Naive B cell (primary cell): Measurements from ENCODE around the gene CABP2. TPM values are rescaled to one million over a fixed set of nuclear protein-coding genes. Genes with fewer than 3 reads are reported as not detected.
"Not testable (repeated sequence)": the region's sequence is repeated elsewhere in the genome, so short reads cannot be mapped to it uniquely, and the experiment has no call there.

Experiments
- ATAC-seq, 2 donors: fragments of 150-1000 bp; cut with Tn5 transposase; 2 replicates each; pipeline ENCODE4 v1.10.0; 2021; ENCODE audit warnings: low read depth in 2 of 2, mild to moderate bottlenecking in 2 of 2, moderate library complexity in 2 of 2
- DNase-seq: peaks from one replicate; pipeline ENCODE4 v3.0.0; 2022
- H3K27ac Mint-ChIP-seq, 6 donors: one replicate each; pipeline ENCODE4 v1.8.0; 2020 to 2022; ENCODE audit warnings: mild to moderate bottlenecking in 6 of 6, mixed read lengths in 6 of 6, moderate library complexity in 5 of 6, inconsistent platforms in 2 of 6
- H3K27me3 Mint-ChIP-seq, 3 donors: one replicate each; pipeline ENCODE4 v1.8.0; 2021 to 2022; ENCODE audit warnings: mixed read lengths in 3 of 3, mild to moderate bottlenecking in 1 of 3
- H3K36me3 Mint-ChIP-seq, 2 donors: one replicate each; pipeline ENCODE4 v1.8.0; 2020 to 2022; ENCODE audit warnings: mixed read lengths in 2 of 2, inconsistent platforms in 1 of 2, mild to moderate bottlenecking in 1 of 2
- H3K4me1 Mint-ChIP-seq, 3 donors: one replicate each; pipeline ENCODE4 v1.8.0; 2020 to 2022; ENCODE audit warnings: mixed read lengths in 3 of 3, inconsistent platforms in 1 of 3, mild to moderate bottlenecking in 1 of 3, moderate library complexity in 1 of 3
- H3K4me3 Mint-ChIP-seq, 8 donors: one replicate each; pipeline ENCODE4 v1.8.0; 2020 to 2022; ENCODE audit warnings: mild to moderate bottlenecking in 8 of 8, mixed read lengths in 8 of 8, moderate library complexity in 8 of 8, inconsistent platforms in 2 of 8
- H3K9me3 Mint-ChIP-seq, 7 donors: one replicate each; pipeline ENCODE4 v1.8.0; 2020 to 2022; ENCODE audit warnings: mixed read lengths in 7 of 7, mild to moderate bottlenecking in 5 of 7, inconsistent platforms in 2 of 7, moderate library complexity in 1 of 7
- polyA plus RNA-seq, 6 donors: library from polyadenylated mRNA; unstranded; fragments of 300-500 nt; fragmentation: Illumina TruSeq; gene quantifications; one replicate each; pipeline ENCODE4 v1.2.3, GENCODE V29; 2021; ENCODE audit warnings: low read depth in 6 of 6

Gene CABP2
- polyA plus RNA-seq, 6 donors from 2014 or later: not detected

DNA sequence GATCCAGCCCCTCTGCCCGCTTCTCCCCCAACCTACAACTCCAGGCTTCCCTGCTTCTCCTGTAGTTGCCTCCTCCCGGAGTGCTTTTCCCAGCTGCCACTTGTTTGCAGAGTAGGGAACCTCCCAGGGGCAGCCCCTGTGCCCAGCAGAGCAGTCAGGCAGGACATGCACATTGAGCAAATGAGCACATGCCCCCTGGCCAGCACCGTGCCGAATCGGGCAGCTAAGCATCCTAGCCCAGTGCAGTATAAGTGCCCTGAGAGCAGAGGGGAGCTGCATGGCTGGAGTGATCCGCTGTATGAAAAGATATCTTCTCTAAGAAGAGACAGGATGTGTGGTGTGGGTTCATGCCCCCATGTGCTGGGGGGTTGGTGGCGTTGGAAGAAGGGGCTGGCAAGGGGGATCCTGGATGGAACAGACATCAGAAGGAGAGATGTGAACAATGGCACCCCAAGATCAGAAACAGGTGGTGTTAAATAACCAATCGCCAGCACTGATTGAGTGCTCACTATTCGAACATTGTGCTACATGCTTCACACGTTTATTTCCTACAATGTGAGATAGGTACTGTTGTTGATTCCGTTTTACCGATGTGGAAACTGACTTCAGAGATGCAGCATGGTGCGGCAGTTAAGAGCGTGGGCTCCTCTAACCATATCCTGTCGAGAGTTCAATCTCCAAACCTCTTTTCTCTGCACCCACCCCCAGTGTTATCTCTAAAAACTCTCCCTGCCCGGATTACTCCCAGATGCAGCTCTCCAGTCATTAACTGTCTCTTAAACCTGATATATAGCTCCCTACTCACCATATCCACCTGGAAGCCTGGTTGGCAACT is 39.2 kb downstream of the CABP2 start:
- no peaks in the 10 kb centered on the region for H3K27me3 Mint-ChIP-seq
- H3K9me3 Mint-ChIP-seq: no peaks in the 10 kb centered on the region
- DNase-seq: no peak
- H3K4me3 Mint-ChIP-seq: peak overlapping the region; percentile 86 to 99 (median 98)
- peak overlapping the region; percentile 61 to 99 (median 96) for H3K27ac Mint-ChIP-seq
- H3K36me3 Mint-ChIP-seq: peaks cover 8 to 10% of the 10 kb centered on the region in 2 donors
- H3K4me1 Mint-ChIP-seq: peaks cover 42 to 64% (median 62%) of the 10 kb centered on the region in 3 donors
- no peak for ATAC-seq

DNA sequence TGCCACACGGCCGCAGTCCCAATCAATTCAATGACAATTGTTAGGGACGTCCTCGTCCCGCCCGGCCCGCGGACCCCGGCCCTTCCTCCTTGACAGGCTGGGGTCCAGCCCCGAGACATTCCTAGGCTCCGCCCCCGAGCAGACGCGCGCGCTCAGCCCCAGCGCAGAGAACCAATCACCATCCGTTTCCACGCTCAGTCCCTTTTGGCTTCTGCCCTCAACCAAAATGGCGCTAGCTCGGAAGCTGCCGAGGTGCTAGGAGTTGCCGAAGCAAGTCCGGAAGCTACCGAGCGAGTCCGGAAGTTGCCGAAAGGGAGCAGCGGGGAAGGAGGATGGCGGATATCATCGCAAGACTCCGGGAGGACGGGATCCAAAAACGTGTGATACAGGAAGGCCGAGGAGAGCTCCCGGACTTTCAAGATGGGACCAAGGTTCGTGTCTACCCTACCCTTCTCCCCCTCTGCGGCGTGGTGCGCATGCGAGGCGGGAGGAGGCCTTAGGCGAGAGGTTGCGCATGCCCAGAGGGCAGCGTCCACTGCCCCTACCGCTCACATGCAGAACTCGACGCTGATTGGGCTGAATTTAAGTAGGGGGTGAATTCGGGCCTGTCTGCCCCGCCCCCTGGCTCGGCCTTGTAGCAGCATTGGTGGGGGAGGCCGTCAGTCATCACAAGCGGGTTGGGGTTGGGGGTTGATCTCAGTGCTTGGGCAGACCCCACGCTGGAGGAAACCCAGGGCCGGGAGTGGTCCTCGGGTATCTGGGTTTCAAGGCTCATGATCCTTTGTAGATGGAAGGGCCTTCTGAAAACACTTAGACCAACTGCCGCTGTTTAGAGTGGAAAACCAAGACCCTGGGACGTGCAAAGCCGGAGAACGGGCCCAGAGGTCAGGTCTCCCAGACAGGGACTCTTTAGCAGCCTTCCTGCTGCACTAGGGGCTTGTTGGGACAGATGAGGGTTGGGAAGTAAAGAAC is 40.1 kb downstream of the CABP2 start, which contains the start of gene AIP:
Gene AIP, plus strand, starts transcription at position 200 of the 972 bp plus-strand sequence. Its CDS starts 133 bp downstream, at position 333.
- no peaks in the 10 kb centered on the region for H3K9me3 Mint-ChIP-seq
- H3K27me3 Mint-ChIP-seq: no peaks in the 10 kb centered on the region
- peak within 1 kb of the TSS; percentile 86 to 99 (median 98) for H3K4me3 Mint-ChIP-seq
- peaks cover 7 to 8% of the 10 kb centered on the region in 2 donors for H3K36me3 Mint-ChIP-seq
- peak within 1 kb of the TSS; percentile 88 to 99 (median 98) for H3K27ac Mint-ChIP-seq
- ATAC-seq (peak; percentile 87 to 88), DNase-seq (peak; percentile 94)
- H3K4me1 Mint-ChIP-seq: peaks cover 42 to 59% (median 54%) of the 10 kb centered on the region in 3 donors

DNA sequence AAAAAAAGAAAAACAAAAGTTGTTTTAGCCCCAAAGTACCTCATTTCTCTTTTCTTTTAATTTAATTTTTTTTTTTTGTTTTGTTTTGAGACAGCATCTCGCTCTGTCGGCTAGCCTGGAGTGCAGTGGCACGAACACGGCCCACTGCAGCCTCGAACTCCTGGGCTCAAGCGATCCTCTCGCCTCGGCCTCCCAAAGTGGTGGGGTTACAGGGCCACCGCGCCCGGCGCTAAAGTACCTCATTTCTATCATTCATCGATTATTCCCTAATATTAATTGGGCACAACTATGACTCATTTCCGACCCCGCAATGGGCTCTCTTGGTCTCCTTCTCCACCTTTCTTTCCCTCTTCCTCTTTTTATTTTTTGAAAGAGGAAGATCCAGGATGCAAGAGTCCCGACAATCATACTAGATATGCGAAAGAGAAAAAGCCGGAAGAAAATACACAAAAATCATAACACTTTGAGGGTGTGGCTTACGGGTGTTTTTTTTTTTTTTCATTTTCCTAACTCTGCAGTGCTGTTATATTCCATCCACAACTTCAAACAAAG is 40.9 kb downstream of the CABP2 start:
- Mint-ChIP-seq H3K9me3 (no peaks in the 10 kb centered on the region), H3K36me3 (peaks cover 0 to under 1% of the 10 kb centered on the region in 2 donors)

GRCh38 chr11:67477344-67478050 is 45.7 kb downstream of the CABP2 start:
- not testable (repeated sequence) for H3K9me3 Mint-ChIP-seq, H3K27ac Mint-ChIP-seq, DNase-seq, H3K4me1 Mint-ChIP-seq, H3K27me3 Mint-ChIP-seq, ATAC-seq, H3K4me3 Mint-ChIP-seq, H3K36me3 Mint-ChIP-seq

More for the DNA sequence above, 40.9 kb downstream of the CABP2 start:
- DNase-seq: no peak
- peak; percentile 14 to 17 for ATAC-seq
- H3K4me3 Mint-ChIP-seq: peak overlapping the region; percentile 86 to 99 (median 98)
- peaks cover 37 to 52% (median 47%) of the 10 kb centered on the region in 3 donors for H3K4me1 Mint-ChIP-seq
- H3K27ac Mint-ChIP-seq: peak overlapping the region; percentile 88 to 99 (median 98)
- no peaks in the 10 kb centered on the region for H3K27me3 Mint-ChIP-seq

- H3K4me3 Mint-ChIP-seq: peak overlapping the region in 1 of 8 donors; percentile 35
- not testable (repeated sequence) for H3K9me3 Mint-ChIP-seq, ATAC-seq, H3K4me1 Mint-ChIP-seq, H3K27me3 Mint-ChIP-seq, H3K36me3 Mint-ChIP-seq, DNase-seq, H3K27ac Mint-ChIP-seq
Measured at GRCh38 chr11:67476692-67477091, 46.6 kb downstream of the CABP2 start.

DNA sequence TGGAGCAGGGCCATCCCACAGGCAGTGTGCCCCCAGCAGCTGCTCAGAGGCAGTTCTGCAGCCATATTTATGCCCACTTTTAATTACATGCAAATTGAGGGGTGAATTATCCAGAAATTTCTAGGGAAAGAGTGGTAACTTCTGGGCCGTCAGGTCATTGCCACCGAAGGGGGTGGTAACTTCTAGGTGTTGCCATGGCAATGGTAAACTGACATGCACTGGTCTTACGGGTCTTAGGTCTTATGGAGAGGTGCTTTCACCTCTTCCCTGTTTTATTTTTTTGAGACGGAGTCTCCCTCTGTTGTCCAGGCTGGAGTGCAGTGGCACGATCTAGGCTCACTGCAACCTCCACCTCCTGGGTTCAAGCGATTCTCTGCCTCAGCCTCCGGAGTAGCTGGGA is 50.4 kb downstream of the CABP2 start:
- Mint-ChIP-seq H3K27ac (no peak overlapping the region), H3K4me3 (peak overlapping the region in 1 of 8 donors; percentile 57), H3K9me3 (no peaks in the 10 kb centered on the region)

DNA sequence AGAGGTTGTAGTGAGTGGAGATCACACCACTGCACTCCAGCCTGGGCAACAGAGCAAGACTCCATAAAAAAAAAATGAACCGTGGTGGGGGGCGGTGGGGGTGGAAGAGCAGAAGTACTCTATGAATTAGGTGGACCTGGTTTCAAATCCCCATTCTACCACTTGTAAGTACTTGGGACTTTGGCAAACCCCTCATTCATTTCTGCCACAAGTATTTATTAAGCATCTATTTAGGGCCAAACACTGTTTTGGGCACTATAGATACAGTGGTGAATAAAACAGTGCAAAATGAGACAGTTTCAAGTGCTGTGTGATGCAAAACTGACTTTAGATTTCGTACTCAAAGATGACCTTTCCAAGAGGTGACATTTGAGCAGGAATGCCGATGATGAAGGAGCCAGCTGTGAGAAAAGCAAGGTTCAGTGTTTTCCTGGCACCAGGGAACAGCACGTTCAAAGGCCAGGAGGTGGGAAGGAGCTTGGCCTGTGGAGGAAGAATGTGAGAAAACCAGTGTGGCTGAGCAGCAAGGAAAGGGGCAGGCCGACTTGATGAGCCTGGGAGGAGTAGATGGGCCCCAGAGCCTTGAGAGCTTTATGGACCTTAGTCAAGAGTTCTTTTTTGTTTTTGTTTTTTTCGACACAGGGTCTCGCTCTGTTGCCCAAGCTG is 52.8 kb downstream of the CABP2 start:
- no peaks in the 10 kb centered on the region for H3K36me3 Mint-ChIP-seq
- H3K4me3 Mint-ChIP-seq: peak overlapping the region; percentile 77 to 97 (median 91)
- H3K27ac Mint-ChIP-seq: peak overlapping the region in 2 of 6 donors; percentile 63 to 80
- H3K9me3 Mint-ChIP-seq: no peaks in the 10 kb centered on the region
- DNase-seq (no peak), ATAC-seq (no peak)
- no peaks in the 10 kb centered on the region for H3K27me3 Mint-ChIP-seq
- H3K4me1 Mint-ChIP-seq: peaks cover 31 to 41% (median 40%) of the 10 kb centered on the region in 3 donors

More for the DNA sequence above, 50.4 kb downstream of the CABP2 start:
- Mint-ChIP-seq H3K27me3 (no peaks in the 10 kb centered on the region), H3K4me1 (peaks cover 19 to 24% (median 21%) of the 10 kb centered on the region in 3 donors), H3K36me3 (no peaks in the 10 kb centered on the region)
- DNase-seq (no peak), ATAC-seq (no peak)

- H3K4me3 Mint-ChIP-seq: peak overlapping the region; percentile 77 to 97 (median 91)
- ATAC-seq: no peak
- H3K4me1 Mint-ChIP-seq: peaks cover 39 to 51% (median 44%) of the 10 kb centered on the region in 3 donors
- H3K27me3 Mint-ChIP-seq: no peaks in the 10 kb centered on the region
- H3K27ac Mint-ChIP-seq: peak overlapping the region in 5 of 6 donors; percentile 49 to 89 (median 70)
- DNase-seq: no peak
- H3K9me3 Mint-ChIP-seq: no peaks in the 10 kb centered on the region
- H3K36me3 Mint-ChIP-seq: no peaks in the 10 kb centered on the region
Measured at GRCh38 chr11:67469508-67469811, 53.8 kb downstream of the CABP2 start.

Other genes starting within 250 kb of the CABP2 start
- gene ANKRD13D, start 234.1 kb downstream of the CABP2 start, polyA plus RNA-seq: 10 to 100 TPM in 2 of 6 donors, 1 to 10 TPM in 4; 3.5 to 18.4 (median 8.4) TPM
- under 1 TPM in 1 of 6 donors, not detected in 5; 0.18 TPM for gene SSH3, start 219.9 kb downstream of the CABP2 start, polyA plus RNA-seq
- gene POLD4, start 169.9 kb downstream of the CABP2 start, polyA plus RNA-seq: 100 to 1,000 TPM; 340 to 535 (median 458) TPM
- gene CLCF1, start 149.8 kb downstream of the CABP2 start, polyA plus RNA-seq: 10 to 100 TPM in 1 of 6 donors, 1 to 10 TPM in 5; 5.3 to 10.4 (median 7.7) TPM
- gene RAD9A, start 131.5 kb downstream of the CABP2 start, polyA plus RNA-seq: 10 to 100 TPM in 4 of 6 donors, 1 to 10 TPM in 2; 6.7 to 17.5 (median 11.0) TPM
- gene PPP1CA, start 121.6 kb downstream of the CABP2 start, polyA plus RNA-seq: 100 to 1,000 TPM; 492 to 795 (median 530) TPM
- gene TBC1D10C, start 119.4 kb downstream of the CABP2 start, polyA plus RNA-seq: 100 to 1,000 TPM; 190 to 304 (median 239) TPM
- 1 to 10 TPM in 5 of 6 donors, under 1 TPM in 1; 0.80 to 2.9 (median 1.7) TPM for gene CARNS1, start 107.8 kb downstream of the CABP2 start, polyA plus RNA-seq
- gene RPS6KB2, start 95.0 kb downstream of the CABP2 start, polyA plus RNA-seq: 10 to 100 TPM; 37.9 to 54.7 (median 50.0) TPM
- 1,000 to 10,000 TPM in 3 of 6 donors, 100 to 1,000 TPM in 3; 953 to 1,146 (median 1,009) TPM for gene PTPRCAP, start 85.8 kb downstream of the CABP2 start, polyA plus RNA-seq
- gene CORO1B, start 80.0 kb downstream of the CABP2 start, polyA plus RNA-seq: 1 to 10 TPM; 6.5 to 9.9 (median 8.7) TPM
- 1 to 10 TPM in 5 of 6 donors, not detected in 1; 1.1 to 2.5 (median 1.7) TPM for gene GPR152, start 70.7 kb downstream of the CABP2 start, polyA plus RNA-seq
- gene CABP4, start 68.1 kb downstream of the CABP2 start, polyA plus RNA-seq: 1 to 10 TPM in 5 of 6 donors, not detected in 1; 1.5 to 6.8 (median 2.1) TPM
- 100 to 1,000 TPM; 183 to 250 (median 221) TPM for gene TMEM134, start 54.2 kb downstream of the CABP2 start, polyA plus RNA-seq
- 100 to 1,000 TPM in 4 of 6 donors, 10 to 100 TPM in 2; 86.8 to 149 (median 120) TPM for gene AIP, start 40.4 kb downstream of the CABP2 start, polyA plus RNA-seq
- 10 to 100 TPM; 10.9 to 34.9 (median 14.5) TPM for gene PITPNM1, start 18.1 kb downstream of the CABP2 start, polyA plus RNA-seq
- gene CDK2AP2, start 15.3 kb downstream of the CABP2 start, polyA plus RNA-seq: 100 to 1,000 TPM in 5 of 6 donors, 10 to 100 TPM in 1; 87.4 to 161 (median 111) TPM
- gene GSTP1, start 60.4 kb upstream of the CABP2 start, polyA plus RNA-seq: 100 to 1,000 TPM; 225 to 406 (median 317) TPM
- gene NDUFV1, start 83.5 kb upstream of the CABP2 start, polyA plus RNA-seq: 100 to 1,000 TPM; 110 to 165 (median 124) TPM
- 10 to 100 TPM in 3 of 6 donors, 1 to 10 TPM in 3; 2.9 to 15.3 (median 10.0) TPM for gene NUDT8, start 106.5 kb upstream of the CABP2 start, polyA plus RNA-seq
- gene TBX10, start 116.3 kb upstream of the CABP2 start, polyA plus RNA-seq: not detected
- gene ACY3, start 127.3 kb upstream of the CABP2 start, polyA plus RNA-seq: 1 to 10 TPM in 5 of 6 donors, under 1 TPM in 1; 0.80 to 6.6 (median 2.5) TPM
- 1 to 10 TPM in 2 of 6 donors, under 1 TPM in 1, not detected in 3; 0.30 to 2.4 (median 1.1) TPM for gene ALDH3B2, start 151.2 kb upstream of the CABP2 start, polyA plus RNA-seq